SH-SY5Y (cell line): ENCODE results near the gene KCNIP3.

ENCODE experiments used
- GATA2 ChIP-seq: IDR thresholded peaks from 2 replicates; pipeline ENCODE4 v1.6.1; 2011; ENCODE audit warnings: mild to moderate bottlenecking, low read depth, low read length
- GATA3 ChIP-seq: IDR thresholded peaks from 2 replicates; pipeline ENCODE4 v1.6.1; 2011; ENCODE audit warnings: low read depth, mild to moderate bottlenecking, low read length, moderate library complexity

The KCNIP3 gene

GRCh38 chr2:95297639-95298395 lies 670 bp downstream of the KCNIP3 start:
- TF ChIP-seq GATA3 (no peak), GATA2 (no peak)

DNA sequence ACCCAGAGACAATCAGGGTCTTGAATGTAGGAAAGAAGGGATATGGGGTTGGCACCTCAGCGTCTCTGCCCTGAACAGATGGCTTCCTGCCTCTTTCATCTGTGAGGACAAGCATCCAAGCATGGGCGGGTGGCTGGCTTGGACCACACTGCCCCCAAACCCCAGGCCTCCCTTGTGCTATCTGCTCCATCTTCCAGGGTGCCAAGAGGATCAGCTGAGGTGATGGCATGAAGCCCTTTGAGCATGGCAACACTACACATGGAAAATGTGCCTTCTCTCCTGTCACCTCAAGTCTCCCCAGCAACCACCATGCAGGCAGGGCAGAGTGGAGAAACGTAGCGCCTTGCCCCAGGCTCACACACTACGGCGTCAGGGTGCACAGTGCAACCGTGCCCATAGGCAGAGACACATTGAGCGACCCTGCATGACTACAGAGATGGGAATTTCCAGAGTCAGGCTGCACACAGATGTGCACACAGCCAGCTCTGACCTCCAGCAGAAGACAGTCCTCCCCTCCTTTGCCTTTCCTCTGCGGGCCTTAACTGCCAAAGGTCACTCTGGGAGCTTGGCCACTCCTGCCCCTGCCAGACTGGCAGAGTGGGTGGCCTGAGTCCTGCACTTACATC lies 1.5 kb downstream of the KCNIP3 start:
- no peak for TF ChIP-seq GATA2
- no peak for TF ChIP-seq GATA3

GRCh38 chr2:95299961-95300360 lies 2.8 kb downstream of the KCNIP3 start:
- TF ChIP-seq GATA3, result no peak
- no peak for TF ChIP-seq GATA2

- TF ChIP-seq GATA3, result no peak
- no peak for TF ChIP-seq GATA2
Measured at GRCh38 chr2:95300450-95300849, 3.3 kb downstream of the KCNIP3 start.

GRCh38 chr2:95301186-95301585 lies 4.0 kb downstream of the KCNIP3 start:
- TF ChIP-seq GATA2, result no peak
- TF ChIP-seq GATA3, result no peak

GRCh38 chr2:95301876-95302641 lies 4.9 kb downstream of the KCNIP3 start:
- TF ChIP-seq GATA3 (no peak), GATA2 (no peak)

DNA sequence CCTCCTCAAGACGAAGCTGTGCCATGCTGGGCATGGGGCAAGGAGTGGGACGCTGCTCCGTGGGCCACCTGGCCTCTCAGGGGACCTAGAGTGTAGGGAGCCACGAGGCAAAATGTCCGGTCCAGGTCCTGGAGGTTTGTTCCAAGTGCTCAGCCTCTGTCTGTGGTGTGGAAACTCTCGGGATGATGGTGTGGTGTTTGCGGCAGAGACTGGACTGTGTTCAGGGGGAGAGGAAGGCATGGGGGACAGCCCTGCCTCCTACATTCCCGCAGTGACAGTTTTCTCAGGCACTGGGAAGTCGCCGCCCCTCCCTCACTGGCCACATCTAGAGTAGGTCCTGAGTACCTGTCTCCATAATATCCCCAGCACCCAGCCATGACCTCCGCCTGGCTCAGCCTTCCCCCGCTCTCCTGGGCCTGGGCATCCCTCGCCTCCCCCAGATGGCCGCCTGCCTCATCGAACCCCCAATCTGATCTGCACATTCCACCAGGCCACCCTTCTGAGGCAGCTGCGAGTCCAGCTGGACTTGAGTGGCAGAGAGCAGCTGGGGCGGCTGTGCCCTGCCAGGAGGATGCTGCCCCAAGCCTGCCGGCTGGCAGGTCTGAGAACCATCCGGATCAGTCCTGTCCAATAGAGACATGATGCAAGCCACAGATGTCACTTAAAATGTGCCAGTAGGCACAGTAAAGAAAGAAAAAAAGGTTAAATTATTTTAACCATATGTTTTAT lies 6.2 kb downstream of the KCNIP3 start:
- TF ChIP-seq GATA2 (peak; percentile 74), GATA3 (no peak)

DNA sequence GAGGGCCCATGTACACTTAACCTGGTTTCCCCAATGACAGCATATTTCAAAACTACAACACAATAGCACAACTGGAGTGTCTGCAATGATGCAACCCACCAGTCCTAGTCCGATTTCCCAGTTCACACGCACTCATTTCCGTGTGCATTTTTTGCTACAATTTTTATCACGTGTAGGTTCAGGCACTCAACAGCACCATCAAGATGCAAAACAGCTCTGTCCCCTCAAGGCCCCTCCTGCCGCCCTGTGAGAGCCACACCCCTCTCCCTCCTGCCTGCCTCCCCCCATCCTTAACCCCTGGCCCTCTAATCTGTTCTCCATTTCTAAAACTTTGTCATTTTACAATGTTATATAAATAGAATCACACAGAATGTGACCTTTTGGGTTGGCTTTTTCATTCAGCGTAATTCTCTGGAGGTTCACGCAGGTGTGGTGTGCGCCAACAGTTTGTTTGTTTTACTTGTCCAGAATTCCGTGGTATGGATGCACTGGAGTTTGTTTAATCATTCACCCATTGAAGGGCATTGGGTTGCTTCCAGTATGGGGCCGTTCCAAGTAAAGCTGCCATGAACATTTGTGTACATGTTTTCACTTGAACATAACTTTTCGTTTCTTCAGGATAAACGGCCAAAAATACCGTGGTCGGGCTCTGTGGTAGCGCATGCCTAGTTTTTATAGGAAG lies 8.4 kb downstream of the KCNIP3 start:
- no peak for TF ChIP-seq GATA3
- TF ChIP-seq GATA2, result no peak

DNA sequence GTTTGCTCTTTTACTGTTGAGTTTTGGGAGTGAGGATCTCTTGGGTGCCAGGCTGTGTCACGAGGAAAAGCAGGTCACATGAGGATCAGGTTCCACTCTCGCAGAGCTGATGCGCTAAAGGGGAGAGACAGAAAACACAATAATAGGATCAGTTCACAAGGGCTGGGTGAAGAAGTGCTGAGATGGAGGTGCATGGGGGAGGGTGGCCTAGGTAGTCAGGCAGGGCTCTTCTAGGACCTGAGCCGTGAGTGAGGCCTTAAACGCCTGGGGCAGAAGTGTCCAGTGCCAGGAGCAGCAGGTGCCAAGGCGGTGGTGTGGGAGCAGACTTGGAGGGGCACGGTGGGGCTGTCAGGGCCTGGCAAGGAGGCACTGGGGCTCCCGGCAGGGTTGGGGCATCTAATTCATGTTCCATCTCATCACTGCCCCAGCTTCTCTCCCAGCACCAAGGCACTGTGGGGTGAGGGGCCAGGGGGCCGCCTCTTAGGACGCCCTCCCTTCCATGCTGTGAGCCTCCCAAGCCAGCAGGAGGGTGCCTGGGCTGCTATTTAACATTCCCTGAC lies 9.3 kb downstream of the KCNIP3 start:
- TF ChIP-seq GATA2 (no peak), GATA3 (no peak)

DNA sequence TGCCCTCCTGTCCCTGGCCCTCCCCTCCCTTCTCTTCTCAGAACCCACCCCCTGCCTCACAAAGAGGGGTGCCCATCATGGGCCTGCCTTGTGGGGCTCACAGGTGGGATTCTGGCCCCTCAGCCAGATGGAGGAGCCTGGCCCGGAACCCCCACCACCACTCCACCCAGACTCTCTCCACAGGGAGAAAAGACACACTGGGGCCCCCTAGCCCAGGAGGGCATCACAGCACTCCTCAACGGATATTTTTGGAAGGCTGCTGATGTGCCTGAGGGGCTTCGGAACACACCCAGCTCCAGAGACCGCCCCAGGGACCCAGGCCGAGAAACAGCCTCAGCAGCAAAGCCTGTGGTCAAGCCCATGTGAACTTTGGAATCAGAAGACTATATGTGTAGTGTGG lies 9.9 kb downstream of the KCNIP3 start:
- TF ChIP-seq GATA3 (no peak), GATA2 (no peak)

GRCh38 chr2:95307878-95308277 lies 10.7 kb downstream of the KCNIP3 start:
- TF ChIP-seq GATA3, result no peak

DNA sequence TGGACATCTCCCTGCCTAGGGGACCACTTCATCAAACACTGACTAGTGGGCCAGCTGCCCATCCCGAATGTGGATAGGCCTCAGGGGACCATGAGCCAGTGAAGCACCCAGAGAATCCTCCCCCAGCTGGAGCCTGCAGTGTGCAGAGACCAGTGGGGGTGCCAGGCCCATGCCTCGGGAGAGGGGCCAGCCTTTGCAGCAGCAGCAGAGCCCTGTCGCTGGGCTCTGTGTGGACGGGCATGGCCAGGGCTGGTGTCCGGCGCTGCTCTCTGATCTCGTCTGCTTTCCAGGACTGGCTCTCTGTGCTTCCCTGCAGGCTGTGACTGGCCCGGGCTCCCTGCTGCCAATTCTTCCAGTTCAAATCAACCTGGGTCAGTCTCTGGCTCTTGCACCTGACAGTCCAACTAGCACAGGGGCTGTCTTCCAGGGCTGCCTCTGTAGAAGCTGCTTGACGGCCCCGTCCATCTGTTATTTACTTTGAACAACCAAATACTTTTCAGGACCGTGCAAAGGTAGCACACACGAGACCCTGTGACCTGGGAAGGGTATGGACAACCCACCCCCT lies 11.4 kb downstream of the KCNIP3 start:
- TF ChIP-seq GATA2, result no peak
- no peak for TF ChIP-seq GATA3

- TF ChIP-seq GATA2, result no peak
- TF ChIP-seq GATA3, result no peak
Measured at GRCh38 chr2:95309599-95309998, 12.5 kb downstream of the KCNIP3 start.

DNA sequence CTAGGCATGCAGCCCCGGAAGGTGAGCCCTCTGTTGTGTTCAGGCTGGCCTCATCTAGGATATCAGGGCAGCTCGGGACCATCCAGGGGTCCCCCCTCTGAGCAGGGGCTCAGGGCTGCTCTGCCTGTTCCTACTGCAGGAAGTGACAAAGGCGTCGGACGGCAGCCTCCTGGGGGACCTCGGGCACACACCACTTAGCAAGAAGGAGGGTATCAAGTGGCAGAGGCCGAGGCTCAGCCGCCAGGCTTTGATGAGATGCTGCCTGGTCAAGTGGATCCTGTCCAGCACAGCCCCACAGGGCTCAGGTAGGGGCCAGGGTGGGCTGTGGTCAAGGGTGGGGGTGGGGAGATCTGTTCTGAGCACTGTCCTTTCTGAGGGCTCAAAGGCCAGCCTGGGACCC lies 13.1 kb downstream of the KCNIP3 start:
- TF ChIP-seq GATA2, result no peak
- TF ChIP-seq GATA3, result no peak
